ENCODE measurements around the gene SCNN1B. TPM values are rescaled to one million over a fixed set of nuclear protein-coding genes. Genes with fewer than 3 reads are reported as not detected.

The SCNN1B gene
- total and polyA plus RNA-seq, 2 of the 13 experiments (the other 11 are each of a cell fraction or from before 2014, with no cell fraction given), result not detected

- TF ChIP-seq NCOA5 (CRISPR knock-in tag; IDR thresholded peaks at IDR 0.05) (no peak), RFX1 (IDR thresholded peaks at IDR 0.05) (no peak), EEA1 (CRISPR knock-in tag; IDR thresholded peaks at IDR 0.05; ENCODE audit: borderline replicate concordance) (no peak), ZNF12 (CRISPR knock-in tag; IDR thresholded peaks at IDR 0.05) (no peak), KDM5A (IDR thresholded peaks at IDR 0.05; ENCODE audit: borderline replicate concordance, low read length) (no peak), MAX (IDR thresholded peaks at IDR 0.05) (no peak), THAP9 (CRISPR knock-in tag; IDR thresholded peaks at IDR 0.05; ENCODE audit: borderline replicate concordance) (no peak), TEAD3 (CRISPR knock-in tag; optimal IDR thresholded peaks at IDR 0.05; ENCODE audit: borderline replicate concordance) (no peak)
Measured at GRCh38 chr16:23428351-23428750, 126.2 kb downstream of the SCNN1B start (continued).

Other genes with a start within 250 kb of the SCNN1B start
- 22.5 and 29.1 TPM in 2 replicates for gene USP31, start 152.8 kb upstream of the SCNN1B start, total RNA-seq (2016; rRNA removed; fragmentation: Illumina TruSeq; extraction: Trizol)
- 22.7 and 23.3 TPM in 2 replicates for gene USP31, start 152.8 kb upstream of the SCNN1B start, polyA plus RNA-seq (2011; rRNA removed)
- not detected in 2 replicates for gene SCNN1G, start 119.6 kb upstream of the SCNN1B start, total RNA-seq (2016; rRNA removed; fragmentation: Illumina TruSeq; extraction: Trizol)
- gene SCNN1G, start 119.6 kb upstream of the SCNN1B start, polyA plus RNA-seq (2011; rRNA removed), result not detected in 2 replicates
- gene COG7, start 150.9 kb downstream of the SCNN1B start, total RNA-seq (2016; rRNA removed; fragmentation: Illumina TruSeq; extraction: Trizol), result 12.6 and 15.4 TPM in 2 replicates
- 51.0 and 54.5 TPM in 2 replicates for gene COG7, start 150.9 kb downstream of the SCNN1B start, polyA plus RNA-seq (2011; rRNA removed)
- gene GGA2, start 208.2 kb downstream of the SCNN1B start, total RNA-seq (2016; rRNA removed; fragmentation: Illumina TruSeq; extraction: Trizol), result 69.8 and 93.1 TPM in 2 replicates
- gene GGA2, start 208.2 kb downstream of the SCNN1B start, polyA plus RNA-seq (2011; rRNA removed), result 51.5 and 52.3 TPM in 2 replicates

Measured in HepG2 (cell line).